Forelimb muscle (tissue), 1 donor: ENCODE measurements around the gene SVOPL. TPM values are rescaled to one million over a fixed set of nuclear protein-coding genes. Genes with fewer than 3 reads are reported as not detected.

ENCODE experiments used
- DNase-seq: peaks from one replicate; pipeline ENCODE4 v3.0.0-alpha.2; 2013; ENCODE audit warnings: low read depth
- polyA plus RNA-seq: library from polyadenylated mRNA; unstranded; fragments of 120-200 nt; gene quantifications from one replicate; pipeline ENCODE4 v1.2.1, GENCODE V29; 2013; ENCODE audit not compliant: insufficient read length

Gene SVOPL
- polyA plus RNA-seq, 1 donor = not detected

- no peak for DNase-seq
These were observed 40.0 kb downstream of the SVOPL start for GRCh38 chr7:138661069-138661635.

- DNase-seq = no peak
These were observed 42.3 kb downstream of the SVOPL start for GRCh38 chr7:138658889-138659288.

- DNase-seq = no peak
These were observed 43.2 kb downstream of the SVOPL start for GRCh38 chr7:138657854-138658386.

- no peak for DNase-seq
These were observed 44.2 kb downstream of the SVOPL start for GRCh38 chr7:138656952-138657351.

- no peak for DNase-seq
These were observed 46.5 kb downstream of the SVOPL start for GRCh38 chr7:138654616-138655015.

GRCh38 chr7:138649506-138649905, 51.7 kb downstream of the SVOPL start:
- DNase-seq = no peak

- no peak for DNase-seq
These were observed 55.9 kb downstream of the SVOPL start for GRCh38 chr7:138645284-138645683.

GRCh38 chr7:138632826-138633602, 68.1 kb downstream of the SVOPL start:
- no peak for DNase-seq

GRCh38 chr7:138632384-138632783, 68.8 kb downstream of the SVOPL start:
- DNase-seq = no peak

- DNase-seq = no peak
These were observed 71.0 kb downstream of the SVOPL start for GRCh38 chr7:138630059-138630610.

- DNase-seq = no peak
These were observed 73.8 kb downstream of the SVOPL start for GRCh38 chr7:138627361-138627760.

- DNase-seq = no peak
These were observed 74.3 kb downstream of the SVOPL start for GRCh38 chr7:138626846-138627245.

GRCh38 chr7:138625849-138626230, 75.3 kb downstream of the SVOPL start:
- DNase-seq = no peak

- DNase-seq = no peak
These were observed 75.9 kb downstream of the SVOPL start for GRCh38 chr7:138625084-138625848.

GRCh38 chr7:138622841-138623240, 78.3 kb downstream of the SVOPL start:
- no peak for DNase-seq

GRCh38 chr7:138618933-138619332, 82.2 kb downstream of the SVOPL start:
- DNase-seq = no peak

- DNase-seq = no peak
These were observed 82.7 kb downstream of the SVOPL start for GRCh38 chr7:138618506-138618905.

- DNase-seq = no peak
These were observed 85.1 kb downstream of the SVOPL start for GRCh38 chr7:138616085-138616484.

- no peak for DNase-seq
These were observed 87.5 kb downstream of the SVOPL start for GRCh38 chr7:138613630-138614029.

- DNase-seq = no peak
These were observed 90.4 kb downstream of the SVOPL start for GRCh38 chr7:138610671-138611170.

GRCh38 chr7:138608275-138608674, 92.9 kb downstream of the SVOPL start:
- DNase-seq = no peak
